GM19193 (cell line): ENCODE results near the gene LYL1.

Experiments
- POLR2A ChIP-seq: IDR thresholded peaks from 4 replicates; pipeline ENCODE4 v1.6.1; 2011; ENCODE audit not compliant: insufficient read depth, insufficient read length; ENCODE audit errors: extremely low read depth

Gene LYL1

GRCh38 chr19:13082192-13083007 lies 20.3 kb downstream of the LYL1 start:
- no peak for TF ChIP-seq POLR2A

- no peak for TF ChIP-seq POLR2A
Measured at GRCh38 chr19:13079542-13079986, 23.1 kb downstream of the LYL1 start.

GRCh38 chr19:13078897-13079541 lies 23.6 kb downstream of the LYL1 start:
- no peak for TF ChIP-seq POLR2A

- no peak for TF ChIP-seq POLR2A
Measured at GRCh38 chr19:13078381-13078780, 24.3 kb downstream of the LYL1 start.

- no peak for TF ChIP-seq POLR2A
Measured at GRCh38 chr19:13077240-13077639, 25.4 kb downstream of the LYL1 start.

GRCh38 chr19:13076787-13077186 lies 25.9 kb downstream of the LYL1 start:
- no peak for TF ChIP-seq POLR2A

GRCh38 chr19:13076320-13076719 lies 26.3 kb downstream of the LYL1 start:
- TF ChIP-seq POLR2A: no peak

- TF ChIP-seq POLR2A: no peak
Measured at GRCh38 chr19:13074378-13074777, 28.3 kb downstream of the LYL1 start.

- TF ChIP-seq POLR2A: no peak
Measured at GRCh38 chr19:13073263-13073662, 29.4 kb downstream of the LYL1 start.

GRCh38 chr19:13072188-13072908 lies 30.3 kb downstream of the LYL1 start:
- no peak for TF ChIP-seq POLR2A

GRCh38 chr19:13071444-13072187 lies 31.0 kb downstream of the LYL1 start:
- TF ChIP-seq POLR2A: no peak

- no peak for TF ChIP-seq POLR2A
Measured at GRCh38 chr19:13070425-13071140, 32.1 kb downstream of the LYL1 start.

GRCh38 chr19:13069415-13070359 lies 33.0 kb downstream of the LYL1 start:
- TF ChIP-seq POLR2A: no peak
